GM10248 (cell line): ENCODE data around the gene SFT2D3.

Experiments
- CTCF ChIA-PET: fragments of 300-600 bp; sonication (Branson Sonifier 250); formaldehyde crosslinking; extraction: SDS; loops from one replicate; lab custom pipeline; 2021; ENCODE audit warnings: antibody characterized with exemption; lab: Yijun Ruan, JAX
- POLR2A ChIA-PET: fragments of 350-650 bp; sonication (Branson Sonifier 250); formaldehyde crosslinking; extraction: SDS; loops from one replicate; lab custom pipeline; 2020; ENCODE audit warnings: antibody characterized with exemption; lab: Yijun Ruan, JAX
- DNase-seq: peaks from one replicate; pipeline ENCODE4 v3.0.0; 2012; ENCODE audit errors: extremely low spot score
- CTCF ChIP-seq: IDR thresholded peaks from 2 replicates; pipeline ENCODE4 v1.5.1; 2012; ENCODE audit warnings: mild to moderate bottlenecking, low read depth; ENCODE audit errors: extremely low read depth, missing control alignments, control extremely low read depth

Gene SFT2D3

GRCh38 chr2:127740665-127741288 is 39.5 kb downstream of the SFT2D3 start:
- no peak for DNase-seq
- CTCF ChIA-PET = no interaction called here
- no peak for TF ChIP-seq CTCF
- POLR2A ChIA-PET = no interaction called here

GRCh38 chr2:127743477-127744026 is 42.3 kb downstream of the SFT2D3 start:
- CTCF ChIA-PET = no interaction called here
- DNase-seq = no peak
- POLR2A ChIA-PET = no interaction called here
- TF ChIP-seq CTCF = no peak

GRCh38 chr2:127747621-127748020 is 46.3 kb downstream of the SFT2D3 start:
- no peak for DNase-seq
- ChIA-PET POLR2A (no interaction called here), CTCF (no interaction called here)
- TF ChIP-seq CTCF = no peak

DNA sequence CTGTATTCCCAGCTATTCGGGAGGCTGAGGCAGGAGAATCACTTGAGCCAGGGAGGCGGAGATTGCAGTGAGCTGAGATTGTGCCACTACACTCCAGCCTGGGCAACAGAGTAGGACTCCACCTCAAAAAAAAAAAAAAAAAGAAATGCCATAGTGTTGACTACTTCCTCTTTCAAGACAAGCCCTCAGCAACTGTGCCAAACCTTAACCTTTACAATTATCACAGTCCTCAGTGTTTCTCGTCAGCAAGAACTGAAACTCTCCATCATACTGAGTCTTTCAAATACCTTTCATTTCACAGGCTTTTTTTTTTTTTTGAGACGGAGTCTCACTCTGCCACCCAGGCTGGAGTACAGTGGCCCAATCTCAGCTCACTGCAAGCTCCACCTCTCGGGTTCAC is 48.2 kb downstream of the SFT2D3 start:
- POLR2A ChIA-PET = interaction anchor here (0.7 kb wide), 1 partner anchor 75 kb away, joined by 7 read pairs; no protein-coding TSS in a partner anchor
- CTCF ChIA-PET = interaction anchor here (0.7 kb wide), 1 partner anchor 9 kb away, joined by 3 read pairs; no protein-coding TSS in a partner anchor
- peak; percentile 76 for DNase-seq

GRCh38 chr2:127753374-127753773 is 52.1 kb downstream of the SFT2D3 start:
- TF ChIP-seq CTCF = no peak
- POLR2A ChIA-PET = no interaction called here

DNA sequence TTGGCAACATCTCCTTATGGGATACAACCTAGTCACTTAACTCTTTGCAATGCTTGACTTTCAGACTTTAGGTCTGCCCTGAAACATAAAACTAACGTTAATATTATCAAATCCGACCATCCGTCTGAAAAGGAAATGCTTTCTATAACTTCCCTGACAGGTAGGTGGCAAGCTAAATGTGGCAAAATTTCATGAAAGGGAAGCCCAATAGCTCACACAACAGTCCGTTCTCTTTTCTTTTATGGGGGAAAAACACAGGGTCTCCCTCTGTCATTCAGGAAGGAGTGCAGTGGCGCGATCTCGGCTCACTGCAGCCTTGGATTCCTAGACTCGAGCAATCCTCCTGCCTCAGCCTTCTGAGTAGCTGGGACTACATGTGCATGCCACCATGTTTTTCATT is 52.9 kb downstream of the SFT2D3 start:
- no peak for DNase-seq
- TF ChIP-seq CTCF = no peak
- ChIA-PET CTCF (interaction anchor here (1.0 to 1.5 kb wide), 3 partner anchors 8 to 12 kb away, joined by 4 to 5 read pairs (median 4); no protein-coding TSS in a partner anchor), POLR2A (interaction anchor here (0.6 kb wide), 1 partner anchor 102 kb away, joined by 4 read pairs; no protein-coding TSS in a partner anchor)

More at GRCh38 chr2:127753374-127753773, 52.1 kb downstream of the SFT2D3 start:
- DNase-seq = no peak
- CTCF ChIA-PET = interaction anchor here (1.5 kb wide), 1 partner anchor 11 kb away, joined by 5 read pairs; no protein-coding TSS in a partner anchor
